Karpas-422 (cell line): ENCODE results near the gene SNX30. TPM values are rescaled to one million over a fixed set of nuclear protein-coding genes. Genes with fewer than 3 reads are reported as not detected.

Source experiments
- DNase-seq: peaks from one replicate; pipeline ENCODE4 v3.0.0-alpha.2; 2015
- H2AFZ ChIP-seq: fragments of 200-600 bp; sonication (generic); 2 replicates; pipeline ENCODE4 v1.6.1; 2014; ENCODE audit warnings: antibody characterized with exemption, low read length, mixed read lengths
- H3K27ac ChIP-seq: fragments of 200-600 bp; sonication (generic); 2 replicates; pipeline ENCODE4 v1.5.1; 2014; ENCODE audit warnings: mild to moderate bottlenecking, low read length, moderate library complexity
- H3K27me3 ChIP-seq: fragments of 200-600 bp; sonication (generic); 2 replicates; pipeline ENCODE4 v1.6.1; 2014; ENCODE audit warnings: low read length, mixed read lengths
- H3K36me3 ChIP-seq: fragments of 200-600 bp; sonication (generic); 2 replicates; pipeline ENCODE4 v1.6.1; 2014; ENCODE audit warnings: low read length, mixed read lengths; ENCODE audit not compliant: insufficient read depth
- H3K4me1 ChIP-seq: fragments of 200-600 bp; sonication (generic); 2 replicates; pipeline ENCODE4 v1.6.1; 2014; ENCODE audit warnings: mild to moderate bottlenecking, low read length, mixed read lengths
- H3K4me2 ChIP-seq: fragments of 200-600 bp; sonication (generic); 2 replicates; pipeline ENCODE4 v1.6.1; 2014; ENCODE audit warnings: low read length, low read depth, mild to moderate bottlenecking; ENCODE audit not compliant: poor library complexity, severe bottlenecking
- H3K4me3 ChIP-seq: fragments of 200-600 bp; sonication (generic); 2 replicates; pipeline ENCODE4 v1.5.1; 2014; ENCODE audit warnings: mild to moderate bottlenecking, antibody characterized with exemption, low read length, mixed read lengths
- H3K79me2 ChIP-seq: fragments of 200-600 bp; sonication (generic); 2 replicates; pipeline ENCODE4 v1.6.1; 2014; ENCODE audit warnings: mild to moderate bottlenecking, low read length, mixed read lengths
- H3K9ac ChIP-seq: fragments of 200-600 bp; sonication (generic); 2 replicates; pipeline ENCODE4 v1.6.0; 2014; ENCODE audit warnings: low read length
- H3K9me2 ChIP-seq: fragments of 200-600 bp; sonication (generic), shearing (Covaris generic); replicated peaks from 2 replicates; pipeline ENCODE4 v1.6.0; 2014; ENCODE audit warnings: mild to moderate bottlenecking, low read length, moderate library complexity; ENCODE audit not compliant: insufficient read depth
- H3K9me3 ChIP-seq: fragments of 300-700, 200-600 bp; sonication (generic); 2 replicates; pipeline ENCODE4 v1.6.1; 2014; ENCODE audit warnings: low read length, mixed read lengths
- H4K20me1 ChIP-seq: fragments of 200-600 bp; sonication (generic); 2 replicates; pipeline ENCODE4 v1.6.1; 2014; ENCODE audit warnings: mild to moderate bottlenecking, antibody characterized with exemption, low read length, low read depth; ENCODE audit not compliant: insufficient read depth
- total RNA-seq: library from RNA; depleted of rRNA; stranded (reverse); fragments of >200 nt; shearing (Covaris generic); gene quantifications from 2 replicates; pipeline ENCODE4 v1.2.3, GENCODE V29; 2014; ENCODE audit warnings: low replicate concordance

SNX30 gene
- total RNA-seq, 1 experiment from 2014 or later = 43.8 TPM

DNA sequence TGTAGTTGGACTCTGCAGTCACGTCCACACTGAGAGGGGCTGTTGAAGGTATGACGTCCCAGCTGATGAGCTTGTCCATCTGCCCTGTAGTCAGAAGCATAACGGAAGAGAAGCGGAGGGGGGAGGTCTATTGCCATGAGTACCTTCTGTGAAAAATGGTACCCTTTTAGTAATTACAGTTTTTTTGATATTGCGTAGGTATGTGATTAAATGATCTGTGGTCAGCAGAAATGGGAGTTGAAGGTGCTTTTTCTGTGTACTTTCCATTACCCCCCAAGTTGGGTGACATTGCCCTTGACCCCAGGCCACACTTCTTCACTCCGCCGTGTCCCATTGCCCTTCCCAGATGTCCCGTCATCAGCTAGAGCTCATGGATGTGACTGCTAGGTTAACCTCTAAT lies 45.9 kb downstream of the SNX30 start:
- H3K9me3 ChIP-seq = no peaks in the 10 kb centered on the region
- H3K27ac ChIP-seq = no peak overlapping the region
- no peak overlapping the region for H3K4me3 ChIP-seq
- peaks cover 55% of the 10 kb centered on the region for H3K79me2 ChIP-seq
- H3K9me2 ChIP-seq = no peaks in the 10 kb centered on the region
- H3K36me3 ChIP-seq = no peaks in the 10 kb centered on the region
- no peak overlapping the region for H3K4me2 ChIP-seq
- DNase-seq = no peak
- peaks cover 38% of the 10 kb centered on the region for H3K4me1 ChIP-seq
- H4K20me1 ChIP-seq = no peaks in the 10 kb centered on the region
- H2AFZ ChIP-seq = no peak overlapping the region
- H3K9ac ChIP-seq = no peak overlapping the region
- no peaks in the 10 kb centered on the region for H3K27me3 ChIP-seq

DNA sequence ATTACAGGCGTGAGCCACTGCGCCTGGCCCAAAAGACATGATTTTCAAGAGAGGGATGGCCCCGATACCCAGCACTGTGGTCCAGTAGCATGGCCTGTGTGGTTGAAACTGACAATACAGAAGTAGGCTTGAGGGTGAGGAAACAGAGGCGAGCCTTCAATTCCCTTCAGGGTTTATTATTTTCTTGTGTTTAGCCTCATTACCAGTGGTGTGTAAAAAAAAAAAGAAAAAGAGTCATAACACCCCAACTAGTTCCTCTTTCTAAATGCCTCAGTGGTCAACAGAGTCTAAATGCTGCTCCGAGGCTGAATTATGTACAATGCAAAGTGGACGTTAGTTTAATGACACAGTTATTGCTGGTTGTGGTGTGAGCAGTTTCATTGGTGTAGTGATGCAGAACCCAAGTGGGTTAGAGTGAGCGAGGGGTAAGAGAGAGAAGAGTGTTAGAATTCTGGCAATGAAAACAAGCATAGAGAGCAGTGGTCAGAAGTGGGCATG lies 58.8 kb downstream of the SNX30 start:
- Histone ChIP-seq H3K9me3 (no peaks in the 10 kb centered on the region), H3K9me2 (no peaks in the 10 kb centered on the region), H2AFZ (no peak overlapping the region), H3K9ac (peak overlapping the region; percentile 60), H3K4me1 (peaks cover 55% of the 10 kb centered on the region), H3K36me3 (peaks cover 4% of the 10 kb centered on the region; the same call in 1 of the 2 replicates), H3K4me2 (peak overlapping the region; percentile 61), H4K20me1 (peaks cover 7% of the 10 kb centered on the region; the same call in 1 of the 2 replicates), H3K27ac (peak overlapping the region; percentile 89), H3K4me3 (peak overlapping the region; percentile 51), H3K79me2 (peaks cover 39% of the 10 kb centered on the region), H3K27me3 (no peaks in the 10 kb centered on the region)
- DNase-seq = peak; percentile 95

DNA sequence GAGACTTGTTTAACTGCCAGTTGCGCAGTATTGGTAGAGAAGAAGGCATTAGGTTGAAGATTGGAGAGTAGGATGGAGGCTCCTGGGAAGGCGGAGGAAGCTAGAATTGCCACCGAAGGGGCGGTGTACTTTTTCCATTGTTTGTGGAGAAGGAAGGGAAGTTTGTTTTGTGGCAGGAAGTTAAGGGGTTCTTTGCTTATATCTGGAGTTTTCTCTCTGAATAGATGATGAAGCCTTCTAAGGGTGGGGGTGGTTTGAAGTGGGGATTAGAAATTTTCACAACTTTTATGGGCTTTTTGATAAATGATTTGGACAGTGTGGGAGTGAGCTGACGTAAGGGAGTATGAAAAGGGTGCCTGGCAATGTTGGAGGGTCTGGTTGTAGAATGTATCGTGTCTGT lies 59.3 kb downstream of the SNX30 start:
- Histone ChIP-seq H3K4me2 (peak overlapping the region; percentile 61), H3K27ac (peak overlapping the region; percentile 89), H3K9ac (0 out of 2 replicates have a peak overlapping the region, but pooled peaks have one; percentile 1), H4K20me1 (peaks cover 7% of the 10 kb centered on the region; the same call in 1 of the 2 replicates), H3K4me1 (peaks cover 60% of the 10 kb centered on the region), H3K9me3 (no peaks in the 10 kb centered on the region), H3K36me3 (0 out of 2 replicates have a peak, but pooled peaks cover 4% of the 10 kb centered on the region), H3K4me3 (peak overlapping the region; percentile 51; the same call in 1 of the 2 replicates), H2AFZ (no peak overlapping the region), H3K9me2 (no peaks in the 10 kb centered on the region), H3K79me2 (peaks cover 36% of the 10 kb centered on the region), H3K27me3 (no peaks in the 10 kb centered on the region)
- no peak for DNase-seq

DNA sequence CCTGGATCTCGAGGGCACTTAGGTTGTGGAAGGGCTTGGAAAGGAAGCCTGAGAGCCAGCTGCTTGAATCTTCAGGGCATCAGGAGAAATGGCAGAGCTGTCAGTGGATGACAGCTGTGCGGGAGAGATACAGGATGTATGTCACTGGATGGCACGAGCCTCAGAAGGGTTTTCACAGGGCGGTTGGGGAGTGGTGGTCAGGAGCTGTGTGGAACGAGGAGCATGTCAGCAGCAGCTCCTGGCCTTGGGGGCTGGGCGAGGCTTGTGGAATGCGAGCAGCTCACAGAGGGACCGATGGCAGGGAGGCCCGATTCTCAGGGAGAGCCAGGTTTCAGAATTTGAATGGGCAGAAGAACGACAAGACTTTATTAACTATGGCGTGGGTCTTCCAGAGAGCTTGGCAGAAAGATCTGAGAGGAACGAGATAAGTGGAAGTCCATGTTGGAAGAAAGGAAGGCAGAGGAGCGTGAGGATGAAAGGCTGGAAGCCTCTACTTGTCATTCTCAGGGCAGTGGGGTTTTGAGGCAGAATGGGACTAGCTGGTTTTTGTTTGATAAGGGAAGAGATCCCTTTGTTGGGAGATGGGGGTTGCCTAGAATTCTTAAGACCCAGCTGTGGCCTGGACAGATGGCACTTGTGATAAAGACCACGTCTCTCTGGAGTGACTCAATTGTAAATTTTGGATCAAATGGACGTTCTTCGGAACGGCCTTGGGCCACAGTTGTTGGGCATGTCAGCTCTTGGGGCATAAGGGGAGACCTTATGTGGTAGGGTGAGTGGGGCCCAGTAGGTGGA lies 60.3 kb downstream of the SNX30 start:
- no peak overlapping the region for H3K9ac ChIP-seq
- no peak overlapping the region for H2AFZ ChIP-seq
- H4K20me1 ChIP-seq = peaks cover 7% of the 10 kb centered on the region; the same call in 1 of the 2 replicates
- H3K27ac ChIP-seq = peak overlapping the region; percentile 89; the same call in 1 of the 2 replicates
- no peak for DNase-seq
- H3K27me3 ChIP-seq = no peaks in the 10 kb centered on the region
- peaks cover 66% of the 10 kb centered on the region for H3K4me1 ChIP-seq
- H3K9me3 ChIP-seq = no peaks in the 10 kb centered on the region
- peaks cover 37% of the 10 kb centered on the region for H3K79me2 ChIP-seq
- peak overlapping the region; percentile 61 for H3K4me2 ChIP-seq
- no peaks in the 10 kb centered on the region for H3K9me2 ChIP-seq
- no peak overlapping the region for H3K4me3 ChIP-seq
- 0 out of 2 replicates have a peak, but pooled peaks cover 4% of the 10 kb centered on the region for H3K36me3 ChIP-seq

DNA sequence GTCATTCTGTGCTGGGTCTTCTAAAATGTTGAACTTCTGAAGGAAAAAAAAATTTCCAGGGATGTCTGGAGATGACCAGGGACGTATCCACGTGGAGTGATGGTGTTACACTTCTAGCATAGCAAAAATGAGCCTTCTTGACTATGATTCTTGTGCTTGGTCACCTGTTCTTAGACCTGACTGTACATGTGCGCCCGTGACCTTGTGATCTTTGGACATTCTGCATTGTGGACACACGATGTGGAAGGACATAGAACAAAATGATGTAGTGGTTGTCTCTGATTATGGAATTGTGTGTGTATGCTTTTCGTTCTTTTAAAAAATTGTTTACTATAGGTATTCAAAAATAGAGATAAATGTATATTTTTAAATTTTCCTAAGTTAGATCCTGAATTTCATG lies 61.0 kb downstream of the SNX30 start:
- Histone ChIP-seq H3K27ac (no peak overlapping the region), H4K20me1 (peaks cover 7% of the 10 kb centered on the region; the same call in 1 of the 2 replicates), H3K4me2 (no peak overlapping the region), H3K36me3 (no peaks in the 10 kb centered on the region), H3K9me3 (no peaks in the 10 kb centered on the region), H3K9ac (no peak overlapping the region), H3K4me1 (peaks cover 66% of the 10 kb centered on the region), H2AFZ (no peak overlapping the region), H3K27me3 (no peaks in the 10 kb centered on the region), H3K4me3 (no peak overlapping the region), H3K9me2 (no peaks in the 10 kb centered on the region), H3K79me2 (peaks cover 38% of the 10 kb centered on the region)
- DNase-seq = no peak

DNA sequence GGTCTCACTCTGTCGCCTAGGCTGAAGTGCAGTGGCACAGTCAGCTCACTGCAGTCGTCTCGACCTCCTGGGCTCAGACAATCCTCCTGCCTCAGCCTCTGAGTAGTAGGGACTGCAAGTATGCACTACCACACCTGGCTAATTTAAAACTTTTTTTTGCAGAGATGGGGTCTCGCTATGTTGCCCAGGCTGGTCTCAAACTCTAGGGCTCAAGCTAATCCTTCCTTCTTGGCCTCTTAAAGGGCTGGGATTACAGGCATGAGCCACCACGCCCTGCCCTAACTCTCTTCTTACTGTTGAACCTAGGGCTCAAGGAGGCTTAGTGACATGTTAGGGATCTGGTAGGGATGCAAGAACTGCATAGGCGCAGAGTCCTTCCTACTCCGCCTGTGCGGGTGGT lies 65.3 kb downstream of the SNX30 start:
- H3K36me3 ChIP-seq = peaks cover 7% of the 10 kb centered on the region
- H3K27me3 ChIP-seq = no peaks in the 10 kb centered on the region
- no peaks in the 10 kb centered on the region for H3K9me3 ChIP-seq

DNA sequence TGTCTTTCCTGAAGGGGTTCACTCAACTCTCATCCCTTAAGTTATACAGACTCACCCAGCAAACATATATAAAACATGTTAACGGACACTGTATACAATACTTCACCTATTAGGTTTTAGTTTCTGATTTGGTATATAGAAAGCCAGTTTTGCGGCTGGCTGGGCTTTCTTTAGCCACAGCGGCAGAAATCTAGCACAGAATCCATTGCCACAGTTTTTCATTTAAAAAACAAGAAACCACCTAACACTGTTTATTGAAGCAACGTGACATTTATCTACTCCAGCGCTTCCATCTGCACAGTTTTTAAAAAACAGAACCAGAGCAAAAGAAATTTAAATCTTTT lies 67.3 kb downstream of the SNX30 start:
- Histone ChIP-seq H3K4me3 (peak overlapping the region; percentile 35; the same call in 1 of the 2 replicates), H3K79me2 (peaks cover 45% of the 10 kb centered on the region), H3K4me1 (peaks cover 53% of the 10 kb centered on the region), H3K27me3 (no peaks in the 10 kb centered on the region), H3K9ac (peak overlapping the region; percentile 36), H4K20me1 (no peaks in the 10 kb centered on the region), H2AFZ (no peak overlapping the region), H3K27ac (peak overlapping the region; percentile 69), H3K36me3 (peaks cover 11% of the 10 kb centered on the region), H3K4me2 (peak overlapping the region; percentile 68), H3K9me3 (no peaks in the 10 kb centered on the region), H3K9me2 (no peaks in the 10 kb centered on the region)
- DNase-seq = no peak

More for the DNA sequence above, 65.3 kb downstream of the SNX30 start:
- Histone ChIP-seq H2AFZ (no peak overlapping the region), H4K20me1 (peaks cover 2% of the 10 kb centered on the region; the same call in 1 of the 2 replicates), H3K79me2 (peaks cover 47% of the 10 kb centered on the region), H3K9ac (no peak overlapping the region), H3K4me1 (peaks cover 55% of the 10 kb centered on the region), H3K4me3 (no peak overlapping the region), H3K4me2 (peak overlapping the region; percentile 68), H3K9me2 (no peaks in the 10 kb centered on the region), H3K27ac (peak overlapping the region; percentile 69)
- DNase-seq = no peak
